Skin of body (tissue), 2 donors: ENCODE data around the gene DLG3. TPM values are rescaled to one million over a fixed set of nuclear protein-coding genes. Genes with fewer than 3 reads are reported as not detected.
"Not testable (repeated sequence)": the region's sequence is repeated elsewhere in the genome, so short reads cannot be mapped to it uniquely, and the experiment has no call there.

Experiments used
- DNase-seq: peaks from one replicate; lab custom pipeline; 2025; lab: John Stamatoyannopoulos, UW
- total RNA-seq: library from RNA; depleted of rRNA; stranded (reverse); fragments of >200 nt; gene quantifications from one replicate; pipeline ENCODE4 v1.2.3, GENCODE V29; 2014

DLG3 gene
- total RNA-seq, 1 donor from 2014 or later = 10.6 TPM

GRCh38 chrX:70476934-70477733 is 32.5 kb downstream of the DLG3 start:
- DNase-seq = no peak

GRCh38 chrX:70477734-70478075 is 33.1 kb downstream of the DLG3 start:
- no peak for DNase-seq

GRCh38 chrX:70478526-70479245 is 34.1 kb downstream of the DLG3 start:
- DNase-seq = no peak

- DNase-seq = no peak
Measured at GRCh38 chrX:70479247-70479921, 34.7 kb downstream of the DLG3 start.

- DNase-seq = no peak
Measured at GRCh38 chrX:70479922-70480659, 35.5 kb downstream of the DLG3 start.

GRCh38 chrX:70480660-70481018 is 36.0 kb downstream of the DLG3 start:
- DNase-seq = no peak

GRCh38 chrX:70481471-70482270 is 37.0 kb downstream of the DLG3 start:
- DNase-seq = no peak

GRCh38 chrX:70482300-70482699 is 37.7 kb downstream of the DLG3 start:
- no peak for DNase-seq

GRCh38 chrX:70485466-70485865 is 40.8 kb downstream of the DLG3 start:
- DNase-seq = no peak

GRCh38 chrX:70488856-70489255 is 44.2 kb downstream of the DLG3 start:
- no peak for DNase-seq

- no peak for DNase-seq
Measured at GRCh38 chrX:70494441-70494840, 49.8 kb downstream of the DLG3 start.

GRCh38 chrX:70496491-70496890 is 51.9 kb downstream of the DLG3 start:
- no peak for DNase-seq

GRCh38 chrX:70497026-70497425 is 52.4 kb downstream of the DLG3 start:
- no peak for DNase-seq

- DNase-seq = no peak
Measured at GRCh38 chrX:70498129-70498528, 53.5 kb downstream of the DLG3 start.

GRCh38 chrX:70500826-70501225 is 56.2 kb downstream of the DLG3 start:
- no peak for DNase-seq

- DNase-seq = no peak
Measured at GRCh38 chrX:70504772-70505450, 60.3 kb downstream of the DLG3 start.

- no peak for DNase-seq
Measured at GRCh38 chrX:70505451-70505841, 60.8 kb downstream of the DLG3 start.

- DNase-seq = no peak
Measured at GRCh38 chrX:70508296-70508911, 63.8 kb downstream of the DLG3 start.

GRCh38 chrX:70509078-70509477 is 64.4 kb downstream of the DLG3 start:
- no peak for DNase-seq

- not testable (repeated sequence) for DNase-seq
Measured at GRCh38 chrX:70515270-70515669, 70.6 kb downstream of the DLG3 start.
